IMR-90 (cell line): ENCODE measurements around the gene C4orf33.

Experiments used
- CEBPB ChIP-seq: IDR thresholded peaks from 2 replicates; pipeline ENCODE4 v1.6.1; 2012; ENCODE audit warnings: low read depth, low read length, improper control_type of control experiment
- CTCF ChIP-seq: conservative IDR thresholded peaks from 2 replicates; pipeline ENCODE4 v1.5.1; 2012; ENCODE audit warnings: mild to moderate bottlenecking, low read depth, low read length, improper control_type of control experiment
- ELK1 ChIP-seq: fragments of 150-350 bp; IDR thresholded peaks from 2 replicates; pipeline ENCODE4 v1.6.1; 2016; ENCODE audit warnings: low read depth, mild to moderate bottlenecking, low read length, moderate library complexity, borderline replicate concordance
- FOS ChIP-seq: fragments of 150-350 bp; IDR thresholded peaks from 2 replicates; pipeline ENCODE4 v1.6.1; 2016; ENCODE audit warnings: low read depth, low read length
- MAFK ChIP-seq: IDR thresholded peaks from 2 replicates; pipeline ENCODE4 v1.6.1; 2012; ENCODE audit warnings: low read depth, low read length, improper control_type of control experiment
- MXI1 ChIP-seq: IDR thresholded peaks from 2 replicates; pipeline ENCODE4 v1.6.1; 2012; ENCODE audit warnings: low read depth, mild to moderate bottlenecking, low read length, moderate library complexity, borderline replicate concordance
- POLR2A ChIP-seq: IDR thresholded peaks from 2 replicates; pipeline ENCODE4 v1.6.1; 2012; ENCODE audit warnings: mild to moderate bottlenecking, low read depth, low read length
- USF2 ChIP-seq: fragments of 150-350 bp; IDR thresholded peaks from 2 replicates; pipeline ENCODE4 v1.6.1; 2017; ENCODE audit warnings: mild to moderate bottlenecking, antibody characterized with exemption, low read length, low read depth

GRCh38 chr4:129131343-129131742 lies 35.4 kb downstream of the C4orf33 start:
- TF ChIP-seq CTCF (no peak), MXI1 (no peak), POLR2A (no peak), CEBPB (no peak), USF2 (no peak), ELK1 (no peak), FOS (no peak), MAFK (no peak)
